WI38 (cell line): Measurements from ENCODE around the gene GCHFR.

Experiments
- H3K4me3 ChIP-seq: 2 replicates; pipeline ENCODE4 v1.5.1; 2011; ENCODE audit warnings: low read depth, mild to moderate bottlenecking, control low read depth, low read length
- CTCF ChIP-seq: IDR thresholded peaks from 2 replicates; pipeline ENCODE4 v1.5.1; 2012; ENCODE audit warnings: low read depth, mild to moderate bottlenecking, control low read depth, low read length

GCHFR gene

GRCh38 chr15:40790718-40791117, 26.9 kb downstream of the GCHFR start:
- H3K4me3 ChIP-seq: no peak overlapping the region
- TF ChIP-seq CTCF: no peak

- no peak overlapping the region for H3K4me3 ChIP-seq
- TF ChIP-seq CTCF: no peak
These were observed 28.5 kb downstream of the GCHFR start for GRCh38 chr15:40792394-40792793.

- H3K4me3 ChIP-seq: 0 out of 2 replicates have a peak overlapping the region, but pooled peaks have one; percentile 18
- no peak for TF ChIP-seq CTCF
These were observed 29.5 kb downstream of the GCHFR start for GRCh38 chr15:40793216-40793989.

GRCh38 chr15:40796041-40796440, 32.2 kb downstream of the GCHFR start:
- H3K4me3 ChIP-seq: no peak overlapping the region
- no peak for TF ChIP-seq CTCF

GRCh38 chr15:40796512-40796911, 32.6 kb downstream of the GCHFR start:
- no peak for TF ChIP-seq CTCF
- H3K4me3 ChIP-seq: no peak overlapping the region

- no peak for TF ChIP-seq CTCF
These were observed 35.7 kb downstream of the GCHFR start for GRCh38 chr15:40799523-40799922.

GRCh38 chr15:40803076-40803475, 39.2 kb downstream of the GCHFR start:
- no peak overlapping the region for H3K4me3 ChIP-seq
- no peak for TF ChIP-seq CTCF

More at GRCh38 chr15:40799523-40799922, 35.7 kb downstream of the GCHFR start:
- no peak overlapping the region for H3K4me3 ChIP-seq
